HG03159 (cell line): ENCODE data around the gene SREBF1.

Source experiments
- ATAC-seq: cut with Tn5 transposase; IDR thresholded peaks from one replicate; pipeline ENCODE4 v1.9.1; 2021; ENCODE audit warnings: mild to moderate bottlenecking, moderate library complexity; ENCODE audit not compliant: unreplicated experiment

The SREBF1 gene

GRCh38 chr17:17826342-17826713 lies 10.5 kb downstream of the SREBF1 start:
- no peak for ATAC-seq

DNA sequence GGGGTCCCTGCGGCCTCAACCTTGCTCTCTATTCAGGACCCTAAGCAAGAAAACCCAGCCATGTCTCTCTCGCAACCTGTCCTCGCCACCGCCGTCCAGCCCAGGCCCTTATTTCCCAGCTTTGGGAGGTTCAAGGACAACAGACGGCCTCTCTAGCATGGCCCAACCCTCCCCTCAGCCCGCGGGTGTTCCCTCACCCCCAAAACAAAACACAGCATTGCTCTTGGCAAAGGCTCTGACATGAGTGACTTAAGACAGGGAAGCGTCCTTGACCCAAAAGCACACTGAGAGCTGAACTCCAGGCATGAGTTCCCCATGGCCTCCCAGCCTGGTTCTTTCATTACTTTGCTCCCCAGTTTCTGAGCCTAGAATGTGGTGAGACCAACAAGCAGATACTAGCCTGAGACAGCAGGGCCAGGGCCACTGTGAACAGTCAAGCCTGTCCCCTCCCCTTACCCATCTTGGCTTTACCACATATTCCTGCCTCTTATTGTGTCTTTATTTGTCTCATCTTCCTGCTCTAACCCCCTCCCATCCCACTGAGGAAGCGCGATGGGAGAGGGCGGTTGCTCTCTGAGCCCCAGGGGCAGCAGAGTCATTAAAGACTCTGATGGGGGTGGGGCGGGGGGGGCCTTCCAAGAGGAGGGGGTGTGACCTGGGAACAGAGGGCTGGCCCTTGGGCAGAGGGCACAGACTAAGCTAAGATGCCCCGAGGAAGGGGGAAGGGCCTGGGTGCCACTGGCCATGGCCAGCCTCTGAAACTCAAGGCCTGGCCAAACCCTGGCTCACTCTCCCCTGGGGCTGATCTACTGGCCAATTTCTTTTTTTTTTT lies 11.8 kb downstream of the SREBF1 start:
- ATAC-seq = no peak

GRCh38 chr17:17824119-17824782 lies 12.5 kb downstream of the SREBF1 start:
- peak; percentile 7 for ATAC-seq

DNA sequence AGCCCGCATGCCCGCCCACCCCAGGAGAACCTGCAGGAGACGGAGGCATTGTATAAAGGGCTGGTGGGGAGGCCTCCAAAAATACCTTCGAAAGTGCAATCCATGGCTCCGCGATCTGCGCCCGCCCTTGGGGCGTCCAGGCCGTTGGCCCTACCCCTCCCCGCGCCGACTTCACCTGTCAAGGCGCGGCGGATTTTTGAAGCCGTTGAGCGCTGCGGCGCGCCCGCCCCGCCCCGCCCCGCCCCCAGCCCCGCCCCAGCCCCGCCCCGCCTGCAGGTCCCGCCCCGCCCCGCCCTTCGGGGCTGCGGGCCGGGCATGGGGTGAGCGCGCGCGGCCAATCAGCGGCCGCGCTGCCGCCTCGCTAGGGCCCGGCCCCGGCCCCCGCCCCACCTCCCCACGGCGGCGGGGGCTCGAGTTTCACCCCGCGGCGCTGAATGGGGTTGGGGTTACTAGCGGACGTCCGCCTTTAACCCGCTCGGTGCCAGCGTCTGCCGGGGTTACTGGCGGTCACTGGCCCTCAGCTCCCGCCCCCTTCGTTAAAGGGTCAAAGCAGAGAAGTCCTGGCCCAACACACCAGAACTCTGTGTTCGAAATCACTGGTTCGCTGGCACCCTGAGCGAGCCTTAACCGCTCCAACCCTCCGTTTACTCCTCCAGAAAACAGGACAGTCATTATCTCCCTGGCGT lies 13.2 kb downstream of the SREBF1 start:
- ATAC-seq = peak; percentile 73

DNA sequence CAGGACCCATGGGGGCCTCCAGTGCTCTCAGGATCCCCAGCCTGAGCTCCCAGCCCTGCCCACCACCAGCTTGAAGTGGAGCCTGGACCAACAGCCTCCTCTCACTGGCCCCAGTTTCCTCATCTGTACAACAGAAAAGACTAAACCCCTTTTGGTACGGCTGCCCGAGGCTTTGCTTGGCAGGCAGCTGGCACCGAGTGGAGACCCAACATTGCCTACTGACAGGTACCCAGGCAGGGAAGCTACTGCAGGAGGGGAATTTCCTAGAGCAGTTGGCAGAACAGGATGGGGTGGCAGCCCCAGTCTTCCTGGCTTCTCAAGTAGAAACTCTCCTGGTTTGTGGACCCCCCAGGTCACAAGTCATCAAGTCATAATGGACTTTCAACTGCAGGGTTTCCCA lies 14.2 kb downstream of the SREBF1 start:
- ATAC-seq = no peak

DNA sequence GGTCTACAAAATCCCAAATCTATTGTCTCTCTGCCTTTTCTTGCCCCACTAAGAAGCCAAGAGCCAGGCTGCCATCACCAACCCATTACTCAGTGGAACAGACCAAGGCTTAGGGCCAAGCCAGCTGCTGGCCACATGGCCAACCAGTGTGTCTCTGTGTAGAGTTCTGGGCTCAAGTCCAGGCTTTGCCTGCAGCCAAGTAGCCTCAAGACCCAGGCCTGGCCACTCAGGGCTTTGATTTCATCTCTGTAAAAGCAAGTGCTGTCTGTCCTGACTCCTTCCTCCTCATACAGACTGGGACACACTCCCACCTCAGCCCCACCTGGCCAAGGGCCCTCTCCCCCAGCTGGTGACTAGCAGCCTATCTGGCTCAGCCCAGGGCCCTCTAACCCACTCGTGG lies 14.6 kb downstream of the SREBF1 start:
- no peak for ATAC-seq

- ATAC-seq = no peak
These were observed 16.2 kb downstream of the SREBF1 start for GRCh38 chr17:17820463-17821158.

DNA sequence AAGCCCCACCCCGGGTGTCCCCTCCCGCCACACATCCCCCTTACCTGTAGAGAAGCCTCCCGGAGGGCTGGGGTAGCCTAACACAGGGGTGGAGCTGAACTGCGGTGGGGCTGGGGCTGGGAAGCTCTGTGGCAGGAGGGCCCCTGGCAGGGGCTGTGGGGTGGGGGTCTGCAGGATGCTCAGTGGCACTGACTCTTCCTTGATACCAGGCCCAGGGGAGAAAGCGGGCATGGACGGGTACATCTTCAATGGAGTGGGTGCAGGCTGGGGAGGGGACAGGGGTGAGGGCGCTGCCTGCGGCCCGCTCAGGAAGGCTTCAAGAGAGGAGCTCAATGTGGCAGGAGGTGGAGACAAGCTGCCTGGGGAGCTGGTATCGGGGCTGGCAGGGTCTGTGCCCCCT lies 16.7 kb downstream of the SREBF1 start:
- no peak for ATAC-seq

DNA sequence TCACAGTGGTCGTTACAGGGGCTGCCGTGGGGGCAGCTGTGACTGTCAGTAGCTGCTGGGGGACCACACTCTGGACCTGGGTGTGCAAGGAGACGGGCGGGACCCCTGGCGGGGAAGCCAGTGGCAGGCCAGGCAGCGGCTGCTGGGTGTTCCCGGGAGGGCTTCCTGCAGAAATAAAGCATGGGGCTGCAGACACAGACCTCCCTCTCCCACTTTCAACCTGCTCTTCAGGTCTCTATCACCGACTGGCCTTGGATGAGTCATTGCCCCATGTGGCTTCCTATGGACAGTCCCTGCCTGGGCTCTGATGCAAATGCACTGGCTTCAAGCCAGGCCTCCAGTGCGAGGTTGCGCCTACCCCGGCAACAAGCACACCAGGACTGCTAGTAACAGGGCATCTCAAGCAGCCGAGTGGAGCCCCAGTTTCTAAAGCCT lies 17.2 kb downstream of the SREBF1 start:
- ATAC-seq = peak; percentile 30

- no peak for ATAC-seq
These were observed 17.7 kb downstream of the SREBF1 start for GRCh38 chr17:17819111-17819510.

DNA sequence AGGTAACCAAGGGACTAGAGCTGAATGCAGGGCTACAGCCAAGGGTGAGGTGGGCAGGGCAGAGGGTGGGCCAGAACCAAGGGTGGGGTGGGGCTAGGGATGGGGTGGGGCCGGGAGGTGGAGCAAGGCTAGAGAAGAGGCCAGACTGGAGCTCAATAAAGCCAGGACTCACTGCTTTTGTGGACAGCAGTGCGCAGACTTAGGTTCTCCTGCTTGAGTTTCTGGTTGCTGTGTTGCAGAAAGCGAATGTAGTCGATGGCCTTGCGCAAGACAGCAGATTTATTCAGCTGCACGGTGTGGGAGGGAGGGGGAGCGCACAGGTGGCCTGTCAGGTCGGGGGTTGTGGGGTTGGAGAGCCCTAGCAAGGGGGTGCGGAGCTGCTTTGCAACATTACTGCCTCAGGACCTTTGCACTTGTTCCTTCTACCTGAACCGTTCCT lies 18.7 kb downstream of the SREBF1 start:
- ATAC-seq = no peak

DNA sequence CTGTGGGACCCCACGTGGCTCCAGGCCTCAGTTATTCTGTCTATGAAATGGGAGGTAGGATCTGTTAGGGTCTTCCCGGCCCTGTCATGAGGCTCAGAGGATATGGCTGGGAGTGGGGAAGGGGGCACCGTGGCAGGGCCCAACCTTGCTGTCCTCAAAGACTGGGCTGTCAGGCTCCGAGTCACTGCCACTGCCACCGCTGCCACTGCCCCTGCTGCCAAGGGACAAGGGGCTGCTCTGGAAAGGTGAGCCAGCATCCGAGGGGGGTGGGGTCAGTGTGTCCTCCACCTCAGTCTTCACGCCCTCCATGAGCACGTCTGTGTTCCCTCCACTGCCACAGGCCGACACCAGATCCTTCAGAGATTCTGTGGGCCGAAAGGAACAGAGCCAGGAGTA lies 19.2 kb downstream of the SREBF1 start:
- ATAC-seq = no peak

- no peak for ATAC-seq
These were observed 19.8 kb downstream of the SREBF1 start for GRCh38 chr17:17816831-17817551.

DNA sequence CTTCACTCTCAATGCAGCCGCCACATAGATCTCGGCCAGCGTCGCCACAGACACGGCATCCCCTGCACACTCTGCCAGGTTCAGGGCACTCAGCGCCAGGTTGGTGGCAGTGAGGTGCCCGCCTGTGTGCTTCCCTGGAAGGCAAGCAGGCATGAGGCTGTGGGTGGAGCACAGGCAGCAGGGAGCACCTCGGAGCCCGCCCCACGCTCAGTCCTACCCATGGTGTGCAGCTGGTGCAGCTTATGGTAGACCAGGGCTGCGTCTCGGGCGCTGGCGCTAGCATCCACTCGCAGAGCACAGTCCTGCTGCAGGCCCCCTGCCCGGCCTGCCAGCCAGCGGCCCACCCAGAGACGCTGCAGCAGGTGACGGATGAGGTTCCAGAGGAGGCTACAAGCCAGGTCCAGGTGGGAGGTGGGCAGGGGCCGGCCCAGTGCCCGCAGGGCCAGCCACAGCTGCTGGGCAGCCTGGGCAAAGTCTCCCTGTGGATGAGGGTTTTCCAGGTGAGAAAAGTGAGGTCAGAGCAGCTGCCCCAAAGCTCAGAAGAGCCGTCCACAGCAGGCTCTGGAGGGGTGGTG lies 20.5 kb downstream of the SREBF1 start:
- no peak for ATAC-seq

GRCh38 chr17:17815436-17816200 lies 21.2 kb downstream of the SREBF1 start:
- ATAC-seq = no peak

DNA sequence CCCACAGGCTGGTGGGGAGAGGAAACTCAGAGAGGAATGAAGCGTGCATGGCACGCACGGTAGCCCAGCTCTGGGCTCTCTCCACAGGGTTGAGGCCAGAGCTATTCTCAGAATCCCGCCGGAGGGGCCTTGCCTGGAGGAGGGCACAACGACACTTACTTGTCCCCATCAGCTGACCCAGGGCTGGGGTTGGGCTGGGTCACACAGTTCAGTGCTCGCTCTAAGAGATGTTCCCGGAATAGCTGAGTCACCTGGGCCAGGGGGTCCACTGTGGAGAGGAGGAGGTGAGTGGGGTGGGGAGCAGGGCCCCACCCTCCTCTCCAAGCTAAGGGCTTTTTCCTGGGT lies 21.8 kb downstream of the SREBF1 start:
- no peak for ATAC-seq

GRCh38 chr17:17814162-17815061 lies 22.4 kb downstream of the SREBF1 start:
- no peak for ATAC-seq

GRCh38 chr17:17813725-17814095 lies 23.1 kb downstream of the SREBF1 start:
- no peak for ATAC-seq
